GM21723 (cell line): ENCODE data around the gene LRATD1.

Experiments used
- ATAC-seq: cut with Tn5 transposase; IDR thresholded peaks from one replicate; pipeline ENCODE4 v1.9.1; 2021; ENCODE audit warnings: mild to moderate bottlenecking, moderate library complexity; ENCODE audit not compliant: unreplicated experiment

The LRATD1 gene

DNA sequence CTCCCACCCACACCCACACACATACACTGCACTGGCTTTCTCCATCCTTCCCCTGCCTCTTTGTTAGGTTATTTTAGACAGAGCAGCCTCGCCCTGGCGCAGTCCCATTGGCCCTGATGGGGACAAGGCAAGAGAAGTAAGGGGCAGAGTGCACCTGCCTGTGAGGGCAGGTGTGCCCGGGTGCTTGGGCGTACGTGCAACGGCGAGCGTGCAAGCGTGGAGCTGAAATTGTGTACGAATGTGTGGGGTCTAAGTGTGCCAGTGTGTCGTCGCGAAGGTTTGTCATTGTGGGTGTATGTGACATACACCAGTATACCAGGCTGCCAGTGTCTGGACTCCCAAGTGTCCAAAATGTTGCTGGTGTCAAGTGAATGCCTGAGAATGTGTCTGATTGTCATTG lies 544 bp downstream of the LRATD1 start:
- no peak for ATAC-seq

DNA sequence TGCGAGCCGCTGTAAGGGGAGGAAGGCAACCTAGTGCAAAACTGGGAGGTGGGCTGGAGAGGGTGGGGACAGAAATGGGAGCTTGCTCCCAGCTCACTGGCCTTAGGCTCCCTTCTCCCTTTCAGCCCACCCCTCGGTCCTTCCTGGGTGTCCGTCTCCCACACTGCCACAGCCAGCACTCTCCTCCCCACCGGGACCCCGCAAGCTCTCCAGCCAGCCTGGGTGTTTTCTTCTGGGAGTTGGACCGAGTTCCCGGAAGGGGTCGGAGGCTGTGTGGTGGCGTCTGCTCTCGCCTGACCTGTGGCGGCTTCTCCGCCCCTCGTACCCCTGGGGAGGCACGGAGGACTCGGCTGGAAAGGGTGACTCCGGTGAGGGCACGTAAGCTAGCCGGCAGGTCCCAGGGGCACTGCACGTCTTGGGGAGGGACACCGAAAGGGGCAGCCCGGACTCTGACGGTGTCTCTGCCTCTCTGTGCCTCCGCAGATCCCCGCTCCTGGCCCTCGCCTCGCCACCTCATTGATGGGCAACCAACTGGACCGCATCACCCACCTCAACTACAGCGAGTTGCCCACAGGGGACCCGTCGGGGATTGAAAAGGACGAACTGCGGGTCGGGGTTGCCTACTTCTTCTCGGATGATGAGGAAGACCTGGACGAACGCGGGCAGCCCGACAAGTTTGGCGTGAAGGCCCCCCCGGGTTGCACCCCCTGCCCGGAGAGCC lies 1.1 kb downstream of the LRATD1 start:
- no peak for ATAC-seq

DNA sequence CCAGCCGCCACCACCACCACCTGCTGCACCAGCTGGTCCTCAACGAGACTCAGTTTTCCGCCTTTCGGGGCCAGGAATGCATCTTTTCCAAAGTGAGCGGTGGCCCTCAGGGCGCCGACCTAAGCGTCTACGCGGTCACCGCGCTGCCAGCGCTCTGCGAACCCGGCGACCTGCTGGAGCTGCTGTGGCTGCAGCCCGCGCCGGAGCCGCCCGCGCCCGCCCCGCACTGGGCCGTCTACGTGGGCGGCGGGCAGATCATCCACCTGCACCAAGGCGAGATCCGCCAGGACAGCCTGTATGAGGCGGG lies 1.6 kb downstream of the LRATD1 start:
- no peak for ATAC-seq

DNA sequence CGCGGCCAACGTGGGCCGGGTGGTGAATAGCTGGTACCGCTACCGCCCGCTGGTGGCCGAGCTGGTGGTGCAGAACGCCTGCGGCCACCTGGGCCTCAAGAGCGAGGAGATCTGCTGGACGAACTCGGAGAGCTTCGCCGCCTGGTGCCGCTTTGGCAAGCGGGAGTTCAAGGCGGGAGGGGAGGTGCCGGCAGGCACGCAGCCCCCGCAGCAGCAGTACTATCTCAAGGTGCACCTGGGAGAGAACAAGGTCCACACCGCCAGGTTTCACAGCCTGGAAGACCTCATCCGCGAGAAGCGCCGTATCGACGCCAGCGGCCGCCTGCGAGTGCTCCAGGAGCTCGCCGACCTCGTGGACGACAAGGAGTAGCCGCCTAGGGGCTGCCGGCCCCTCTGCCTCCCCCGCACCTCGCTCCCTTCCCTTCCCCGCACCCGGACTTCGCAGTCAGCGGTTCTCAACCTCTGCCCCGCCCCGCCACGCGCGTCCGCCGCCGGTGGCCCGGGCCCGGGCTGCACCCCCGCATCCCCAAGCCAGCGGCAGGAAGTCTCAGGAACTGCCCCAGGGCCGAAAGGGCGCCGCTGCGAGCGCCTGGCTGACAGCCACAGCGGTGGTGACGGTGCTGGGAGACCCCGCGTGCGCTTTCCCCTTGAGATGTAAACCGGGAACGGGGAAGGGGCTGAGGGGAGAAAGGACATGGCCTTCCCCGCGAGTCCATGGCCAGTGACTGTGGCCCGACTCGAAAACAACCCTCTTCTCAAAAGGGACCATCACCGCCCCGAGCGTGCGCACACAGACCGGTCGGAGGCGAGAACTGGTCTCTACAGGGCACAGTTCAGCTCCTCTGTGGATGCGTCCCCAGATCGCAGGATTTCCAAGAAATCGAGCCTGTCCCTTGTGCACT lies 2.2 kb downstream of the LRATD1 start:
- peak; percentile 58 for ATAC-seq

DNA sequence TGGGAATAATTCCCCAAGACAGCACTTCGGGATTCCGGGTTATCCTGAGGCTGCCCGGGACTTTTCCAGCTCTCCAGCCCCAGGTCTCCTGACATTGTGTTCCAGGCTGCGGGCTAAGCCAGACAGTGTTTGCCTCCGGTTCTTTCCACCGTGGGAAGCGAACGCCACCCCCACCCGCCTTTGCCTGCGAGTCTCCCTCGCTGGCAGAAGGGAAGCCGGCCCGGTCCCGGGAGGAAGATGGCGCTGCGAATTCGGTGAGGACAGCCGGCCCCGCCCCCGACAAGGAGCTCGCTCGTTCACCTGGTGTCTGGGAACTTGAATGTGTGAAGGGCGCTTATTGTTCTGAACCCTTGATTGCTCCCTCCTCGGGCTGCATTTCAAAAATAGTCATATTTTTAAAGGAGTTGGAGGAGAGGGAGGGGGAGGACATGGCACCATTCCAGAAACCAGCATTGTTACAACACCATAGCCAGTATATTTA lies 2.9 kb downstream of the LRATD1 start:
- ATAC-seq = no peak

DNA sequence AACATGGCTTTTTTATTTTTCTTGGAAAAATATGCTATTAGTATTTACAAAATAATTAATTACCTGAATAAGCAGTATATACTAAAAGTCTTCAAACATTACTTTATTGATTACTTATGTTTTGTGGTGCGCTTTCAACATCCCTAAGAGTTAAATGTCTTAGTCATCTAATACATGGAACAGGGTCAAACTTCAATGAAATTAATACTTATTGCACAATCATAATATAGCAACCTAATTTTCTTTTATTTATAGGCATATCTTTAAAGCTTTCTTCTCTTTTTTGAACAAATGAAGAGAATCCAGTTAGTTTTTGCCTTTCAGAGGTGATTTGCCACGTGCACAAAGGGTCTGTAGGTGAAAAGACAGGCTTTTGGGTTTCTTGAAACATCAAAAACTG lies 6.0 kb downstream of the LRATD1 start:
- ATAC-seq = no peak

DNA sequence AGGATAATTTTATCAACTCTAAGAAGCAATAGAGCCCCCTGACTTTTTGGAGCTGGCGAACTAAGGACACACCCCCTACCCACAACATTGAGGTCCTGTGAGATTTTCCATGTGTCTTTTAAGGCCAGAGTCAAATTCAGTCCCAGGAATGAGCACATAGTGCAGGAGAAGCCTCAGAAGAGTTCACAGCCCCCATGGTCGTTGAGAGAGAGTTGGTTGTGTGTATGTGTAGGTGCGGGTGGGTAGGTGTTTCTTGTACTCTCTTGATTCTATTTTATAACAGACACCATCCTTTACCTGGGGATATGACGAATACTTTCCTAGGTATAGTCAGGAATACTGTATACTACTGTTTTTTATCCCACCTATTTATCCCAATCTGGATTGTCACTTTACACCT lies 8.6 kb downstream of the LRATD1 start:
- no peak for ATAC-seq

DNA sequence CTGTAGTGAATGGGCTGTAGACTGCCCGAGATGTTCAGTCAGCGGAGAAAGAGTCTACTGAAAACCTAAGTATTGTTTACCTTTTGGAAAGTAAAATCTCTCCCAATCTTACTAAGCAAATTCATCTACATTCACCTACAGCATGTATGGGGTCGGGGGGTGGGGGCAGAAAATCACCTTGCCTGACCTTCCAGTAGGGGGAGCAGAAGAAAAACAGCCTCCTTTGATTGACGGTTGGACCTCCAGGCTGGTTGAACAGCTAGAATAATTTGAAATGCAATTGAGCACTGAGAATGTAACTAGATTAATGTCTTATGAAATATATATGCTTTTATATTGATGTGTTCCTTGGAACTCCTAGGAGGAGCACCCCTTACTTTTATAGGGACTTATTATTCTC lies 10.0 kb downstream of the LRATD1 start:
- no peak for ATAC-seq

DNA sequence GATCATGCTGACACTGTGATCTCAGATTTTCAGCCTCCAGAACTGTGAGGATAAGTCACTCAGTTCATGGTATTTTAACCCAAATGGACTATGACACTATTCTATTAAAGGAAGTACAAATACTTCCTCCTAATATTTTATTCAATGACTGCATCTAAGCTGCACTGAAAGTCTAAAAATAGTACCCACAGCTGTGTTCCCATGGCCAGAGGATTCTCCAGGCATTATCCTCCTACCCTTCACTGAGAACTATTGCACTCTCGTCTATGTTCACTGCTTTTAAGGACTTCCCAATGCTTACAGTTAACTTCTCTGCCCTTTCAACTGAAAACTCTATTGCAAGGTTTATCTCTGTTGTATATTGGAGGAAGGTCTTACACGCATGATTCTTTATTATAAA lies 15.2 kb downstream of the LRATD1 start:
- no peak for ATAC-seq

DNA sequence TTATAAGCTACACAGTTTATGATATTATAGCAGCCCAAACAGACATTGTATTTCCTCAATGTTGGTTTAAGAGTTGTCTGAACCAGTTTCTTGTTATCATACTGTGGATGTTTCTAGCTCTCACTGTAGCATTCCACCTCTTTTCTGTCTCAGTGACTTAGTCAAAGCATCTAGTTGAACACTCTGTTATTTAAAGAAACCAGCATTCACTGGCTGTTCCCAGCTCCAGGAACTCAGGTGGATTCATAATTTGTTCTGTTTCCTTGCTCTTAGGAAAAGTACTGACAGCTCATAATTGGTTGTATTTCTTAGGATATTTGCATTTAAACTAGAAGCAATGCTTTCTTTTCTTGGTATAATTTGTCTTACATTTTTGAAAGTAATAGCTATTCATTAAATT lies 17.5 kb downstream of the LRATD1 start:
- no peak for ATAC-seq

DNA sequence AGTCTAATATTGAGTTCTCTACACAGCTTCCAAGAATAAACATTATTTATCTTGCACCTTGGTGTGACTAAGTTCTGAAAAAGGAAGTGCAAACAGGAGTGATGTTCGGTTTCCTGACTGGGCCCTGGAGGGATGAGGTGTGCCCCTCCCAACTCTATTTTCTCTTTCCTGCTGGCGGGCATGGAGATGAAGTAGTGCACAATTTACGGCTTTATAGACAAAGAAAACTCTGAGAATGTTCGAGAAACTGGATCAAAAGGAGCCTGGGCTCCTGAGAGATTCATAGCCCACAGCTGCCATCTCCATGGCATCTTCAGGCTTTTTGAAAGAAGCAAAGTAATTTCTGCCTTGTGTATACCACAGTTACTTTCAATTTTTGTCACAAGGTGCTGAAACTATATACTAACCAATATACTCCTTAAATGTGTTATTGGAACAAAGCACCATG lies 22.3 kb downstream of the LRATD1 start:
- peak; percentile 96 for ATAC-seq

DNA sequence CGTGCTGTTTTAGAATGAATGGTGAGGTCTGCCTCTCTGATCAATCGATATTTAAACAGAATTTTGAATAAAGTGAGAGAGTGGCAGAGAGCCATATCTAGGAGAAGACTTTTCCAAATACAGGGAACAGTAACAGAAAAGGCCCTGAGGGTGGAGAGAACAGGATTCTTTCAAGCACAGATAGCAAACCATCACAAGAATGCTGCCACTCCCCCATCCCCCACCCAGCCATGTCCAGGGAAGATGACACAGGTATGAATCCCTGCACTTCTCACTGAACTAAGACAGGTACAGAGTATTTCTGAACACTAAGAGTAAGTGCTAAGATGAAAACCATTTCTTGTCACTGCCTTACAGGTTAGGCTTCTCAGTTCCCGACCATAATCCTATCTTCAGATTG lies 23.6 kb downstream of the LRATD1 start:
- ATAC-seq = no peak

DNA sequence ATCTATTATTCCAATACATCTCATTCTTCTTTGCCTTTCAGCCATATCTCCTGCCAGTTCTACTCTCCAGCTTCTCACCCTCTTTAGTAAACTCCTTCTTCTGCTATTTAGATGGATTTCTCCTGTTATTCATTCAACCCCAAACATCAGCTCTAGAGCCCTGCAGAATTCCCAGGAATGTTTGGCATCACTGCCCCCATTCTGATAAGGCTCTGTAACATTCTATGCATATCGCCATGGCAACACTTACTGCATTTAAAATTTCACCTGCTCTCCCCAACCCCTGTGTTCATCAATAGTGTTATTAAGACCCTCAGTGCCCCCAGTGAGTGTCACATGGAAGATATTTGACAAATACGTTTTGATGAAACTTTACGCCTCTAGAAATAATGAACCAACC lies 28.6 kb downstream of the LRATD1 start:
- ATAC-seq = no peak

DNA sequence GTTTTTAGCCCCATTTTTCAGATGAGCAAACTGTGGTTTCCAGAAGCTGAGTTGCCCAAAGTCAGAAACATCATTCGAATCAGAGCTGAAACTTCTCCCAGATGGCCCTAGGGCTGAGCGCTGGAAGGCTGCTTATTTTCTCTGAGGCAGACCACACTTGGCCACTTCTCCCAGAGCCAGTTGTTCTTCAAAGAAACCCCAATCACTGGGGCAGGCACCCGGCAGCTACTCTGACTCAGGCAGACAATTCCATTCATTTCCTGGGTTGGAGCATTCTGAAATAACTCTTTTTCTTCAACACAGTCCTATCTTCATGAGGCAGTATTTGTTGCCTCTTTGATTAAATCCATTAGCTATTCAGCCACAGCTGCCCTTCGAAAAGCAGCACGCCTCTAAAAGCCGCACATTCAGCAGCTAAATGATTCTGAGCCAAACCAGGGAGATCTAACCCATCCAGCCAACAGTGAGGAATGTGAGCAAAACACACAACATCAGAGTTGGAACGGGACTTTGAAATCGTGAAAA lies 40.9 kb downstream of the LRATD1 start:
- ATAC-seq = no peak

DNA sequence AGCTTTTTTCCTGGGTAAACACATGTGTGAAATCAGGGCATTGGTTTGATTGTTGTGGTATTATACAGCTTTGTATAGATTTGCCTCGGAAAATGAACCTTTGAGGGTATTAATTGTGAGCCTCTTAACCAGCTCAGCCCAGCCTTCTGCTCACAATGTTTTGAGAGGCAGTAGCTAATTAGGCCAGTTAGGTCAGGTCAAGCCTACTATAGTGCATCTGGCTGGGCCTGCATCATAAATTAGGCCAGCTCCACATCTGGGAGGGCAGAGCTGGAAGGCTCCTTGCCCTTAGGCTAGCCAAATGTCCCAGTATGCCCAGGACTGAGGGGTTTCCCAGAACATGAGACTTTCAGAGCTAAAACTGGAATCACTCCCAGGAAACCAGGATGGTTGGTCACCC lies 43.0 kb downstream of the LRATD1 start:
- no peak for ATAC-seq

DNA sequence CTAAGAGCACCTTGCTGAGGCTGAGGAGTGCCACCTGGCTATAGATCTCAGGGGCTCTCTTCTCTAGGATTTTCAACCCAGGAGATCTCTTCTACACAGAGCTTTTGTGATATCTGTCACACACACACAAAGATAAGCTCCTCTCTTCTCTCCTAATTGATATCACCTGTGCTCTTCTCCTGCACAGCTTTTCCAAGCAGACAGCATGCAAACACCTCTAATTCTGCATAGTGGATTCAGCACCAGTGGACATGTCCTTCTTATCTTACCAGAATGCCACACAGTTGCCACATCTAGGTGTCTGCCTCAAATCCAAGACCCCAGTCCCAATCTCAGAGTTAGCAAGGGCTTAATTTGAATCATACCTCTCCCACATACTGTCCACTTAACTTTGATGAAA lies 43.9 kb downstream of the LRATD1 start:
- no peak for ATAC-seq

DNA sequence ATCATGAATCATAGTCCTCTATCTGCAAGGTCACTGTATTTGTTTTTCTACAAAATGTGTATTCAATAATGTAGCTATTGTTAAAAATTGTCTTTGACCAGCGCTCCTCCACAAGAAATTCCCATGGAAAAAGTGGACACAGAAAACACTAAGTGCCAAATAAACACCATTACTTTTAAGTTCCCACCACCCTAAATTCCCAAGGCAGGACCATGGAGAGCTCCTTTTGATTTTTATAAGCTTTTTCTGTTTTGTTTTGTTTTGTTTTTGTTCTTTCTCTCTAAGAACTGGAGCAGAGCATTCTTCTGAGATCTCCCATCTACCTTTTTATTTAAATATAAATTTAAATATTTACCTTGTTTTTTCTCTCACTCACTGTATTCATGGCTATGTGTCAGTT lies 44.5 kb downstream of the LRATD1 start:
- ATAC-seq = no peak

DNA sequence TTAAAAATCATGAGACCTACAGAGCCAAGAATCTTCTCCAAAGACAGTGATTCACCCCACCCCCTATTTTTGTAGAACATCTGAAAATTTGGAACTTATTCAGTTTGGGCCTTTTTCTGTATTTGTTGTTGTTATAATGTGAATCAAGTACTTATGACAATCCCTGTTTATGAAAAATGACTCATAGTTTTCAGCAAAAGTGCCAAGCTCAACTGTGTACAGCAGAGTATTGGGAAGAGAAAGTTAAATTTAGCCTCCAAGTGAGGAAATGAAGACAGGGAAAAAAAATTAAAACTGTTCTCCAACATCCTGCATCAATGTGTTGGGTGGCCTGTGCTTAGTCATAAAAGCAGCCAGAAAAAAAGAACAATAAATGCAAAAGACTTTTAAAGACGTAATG lies 46.2 kb downstream of the LRATD1 start:
- ATAC-seq = no peak

DNA sequence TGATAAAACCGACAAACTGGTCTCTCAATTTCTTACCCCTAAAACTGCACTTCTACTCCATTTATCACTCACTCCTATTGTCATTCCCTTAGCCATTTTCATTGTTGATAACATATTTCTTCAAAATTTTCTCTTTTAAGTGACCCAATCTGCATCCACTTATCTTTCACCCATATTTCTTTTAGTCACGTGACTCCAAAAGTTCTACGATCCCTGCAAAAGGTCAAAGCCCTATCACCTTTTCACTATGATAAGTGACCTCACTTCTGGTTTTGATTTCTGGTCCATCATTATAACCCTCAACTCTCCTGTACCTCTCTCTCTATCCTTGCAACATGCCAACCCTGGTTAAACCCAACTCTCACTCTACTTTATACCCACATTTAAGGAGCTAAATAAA lies 49.1 kb downstream of the LRATD1 start:
- ATAC-seq = no peak
